Karpas-422 (cell line): ENCODE data around the gene CRISPLD2. TPM values are rescaled to one million over a fixed set of nuclear protein-coding genes. Genes with fewer than 3 reads are reported as not detected.

Experiments
- DNase-seq: peaks from one replicate; pipeline ENCODE4 v3.0.0-alpha.2; 2015
- H2AFZ ChIP-seq: fragments of 200-600 bp; sonication (generic); 2 replicates; pipeline ENCODE4 v1.6.1; 2014; ENCODE audit warnings: antibody characterized with exemption, low read length, mixed read lengths
- H3K27ac ChIP-seq: fragments of 200-600 bp; sonication (generic); 2 replicates; pipeline ENCODE4 v1.5.1; 2014; ENCODE audit warnings: mild to moderate bottlenecking, low read length, moderate library complexity
- H3K27me3 ChIP-seq: fragments of 200-600 bp; sonication (generic); 2 replicates; pipeline ENCODE4 v1.6.1; 2014; ENCODE audit warnings: low read length, mixed read lengths
- H3K36me3 ChIP-seq: fragments of 200-600 bp; sonication (generic); 2 replicates; pipeline ENCODE4 v1.6.1; 2014; ENCODE audit warnings: low read length, mixed read lengths; ENCODE audit not compliant: insufficient read depth
- H3K4me1 ChIP-seq: fragments of 200-600 bp; sonication (generic); 2 replicates; pipeline ENCODE4 v1.6.1; 2014; ENCODE audit warnings: mild to moderate bottlenecking, low read length, mixed read lengths
- H3K4me2 ChIP-seq: fragments of 200-600 bp; sonication (generic); 2 replicates; pipeline ENCODE4 v1.6.1; 2014; ENCODE audit warnings: low read length, low read depth, mild to moderate bottlenecking; ENCODE audit not compliant: poor library complexity, severe bottlenecking
- H3K4me3 ChIP-seq: fragments of 200-600 bp; sonication (generic); 2 replicates; pipeline ENCODE4 v1.5.1; 2014; ENCODE audit warnings: mild to moderate bottlenecking, antibody characterized with exemption, low read length, mixed read lengths
- H3K79me2 ChIP-seq: fragments of 200-600 bp; sonication (generic); 2 replicates; pipeline ENCODE4 v1.6.1; 2014; ENCODE audit warnings: mild to moderate bottlenecking, low read length, mixed read lengths
- H3K9ac ChIP-seq: fragments of 200-600 bp; sonication (generic); 2 replicates; pipeline ENCODE4 v1.6.0; 2014; ENCODE audit warnings: low read length
- H3K9me2 ChIP-seq: fragments of 200-600 bp; sonication (generic), shearing (Covaris generic); replicated peaks from 2 replicates; pipeline ENCODE4 v1.6.0; 2014; ENCODE audit warnings: mild to moderate bottlenecking, low read length, moderate library complexity; ENCODE audit not compliant: insufficient read depth
- H3K9me3 ChIP-seq: fragments of 300-700, 200-600 bp; sonication (generic); 2 replicates; pipeline ENCODE4 v1.6.1; 2014; ENCODE audit warnings: low read length, mixed read lengths
- H4K20me1 ChIP-seq: fragments of 200-600 bp; sonication (generic); 2 replicates; pipeline ENCODE4 v1.6.1; 2014; ENCODE audit warnings: mild to moderate bottlenecking, antibody characterized with exemption, low read length, low read depth; ENCODE audit not compliant: insufficient read depth
- total RNA-seq: library from RNA; depleted of rRNA; stranded (reverse); fragments of >200 nt; shearing (Covaris generic); gene quantifications from 2 replicates; pipeline ENCODE4 v1.2.3, GENCODE V29; 2014; ENCODE audit warnings: low replicate concordance

Gene CRISPLD2
- total RNA-seq, 1 experiment from 2014 or later, result not detected

DNA sequence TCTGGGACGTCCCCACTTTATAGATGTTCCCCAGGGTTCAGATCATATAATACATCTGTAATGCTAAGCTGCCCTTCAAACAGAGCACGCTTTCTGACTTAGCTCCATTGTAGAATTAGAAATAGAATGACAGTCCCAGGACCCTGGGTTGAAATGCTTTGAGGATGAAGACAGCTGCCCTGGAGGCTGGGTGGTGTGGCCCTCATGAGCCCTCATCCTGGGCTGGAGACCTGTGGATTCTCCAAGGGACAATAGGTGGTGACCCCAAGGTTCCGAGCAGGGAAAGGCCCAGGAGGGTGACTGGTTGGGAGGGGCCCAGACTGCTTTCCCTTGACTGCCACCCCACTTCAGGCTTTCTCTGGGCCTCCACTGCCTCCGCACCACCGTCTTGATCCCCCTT, 59.0 kb downstream of the CRISPLD2 start:
- no peaks in the 10 kb centered on the region for H3K79me2 ChIP-seq
- no peak overlapping the region for H3K4me3 ChIP-seq
- H3K9ac ChIP-seq, result no peak overlapping the region
- DNase-seq, result no peak
- no peaks in the 10 kb centered on the region for H3K36me3 ChIP-seq
- H3K4me2 ChIP-seq, result no peak overlapping the region
- H2AFZ ChIP-seq, result no peak overlapping the region
- H3K27me3 ChIP-seq, result no peaks in the 10 kb centered on the region
- no peaks in the 10 kb centered on the region for H3K9me2 ChIP-seq
- H3K27ac ChIP-seq, result no peak overlapping the region
- no peaks in the 10 kb centered on the region for H3K4me1 ChIP-seq
- H3K9me3 ChIP-seq, result no peaks in the 10 kb centered on the region
- H4K20me1 ChIP-seq, result no peaks in the 10 kb centered on the region

DNA sequence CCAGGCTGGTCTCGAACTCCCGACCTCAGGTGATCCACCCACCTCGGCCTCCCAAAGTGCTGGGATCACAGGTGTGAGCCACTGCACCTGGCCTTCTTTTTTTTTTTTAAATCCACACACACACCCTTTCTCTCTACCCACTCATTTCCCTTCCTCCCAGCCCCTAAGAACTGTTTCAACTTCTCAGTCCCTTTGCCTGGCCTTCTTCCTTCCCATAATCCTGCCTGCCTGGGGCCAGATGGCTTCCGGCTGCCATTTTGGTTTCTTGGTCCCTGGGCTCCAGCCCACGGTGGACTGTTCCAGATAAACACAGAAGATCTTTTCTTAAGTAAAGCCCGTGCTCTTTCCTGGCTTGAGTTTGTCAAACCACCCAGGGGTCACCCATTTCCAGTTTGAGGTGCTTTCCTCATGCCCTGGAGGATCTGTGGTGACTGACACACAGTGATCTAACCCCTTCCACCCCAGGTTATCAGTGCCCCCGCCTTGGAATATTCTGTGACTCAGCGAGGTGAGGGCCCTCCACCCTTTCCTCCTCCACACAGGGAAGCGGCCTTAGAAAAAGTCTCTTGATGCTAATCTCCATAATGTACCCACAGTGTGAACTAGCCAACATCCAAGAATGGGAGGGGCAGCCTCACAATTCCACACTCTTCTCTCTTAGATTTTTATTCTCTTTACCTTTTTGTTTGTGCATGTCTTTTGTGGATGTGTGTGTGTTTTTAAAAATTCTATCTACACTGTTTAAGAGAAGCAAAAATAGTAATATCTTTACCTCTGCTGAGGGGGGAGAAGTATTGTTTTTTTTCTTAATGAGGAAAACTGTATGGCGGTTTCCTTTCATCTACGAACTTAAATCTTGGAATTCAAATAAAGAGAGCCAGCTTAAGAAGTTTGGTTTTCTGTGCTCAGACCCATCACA, 60.0 kb downstream of the CRISPLD2 start:
- H2AFZ ChIP-seq, result no peak overlapping the region
- no peak overlapping the region for H3K27ac ChIP-seq

DNA sequence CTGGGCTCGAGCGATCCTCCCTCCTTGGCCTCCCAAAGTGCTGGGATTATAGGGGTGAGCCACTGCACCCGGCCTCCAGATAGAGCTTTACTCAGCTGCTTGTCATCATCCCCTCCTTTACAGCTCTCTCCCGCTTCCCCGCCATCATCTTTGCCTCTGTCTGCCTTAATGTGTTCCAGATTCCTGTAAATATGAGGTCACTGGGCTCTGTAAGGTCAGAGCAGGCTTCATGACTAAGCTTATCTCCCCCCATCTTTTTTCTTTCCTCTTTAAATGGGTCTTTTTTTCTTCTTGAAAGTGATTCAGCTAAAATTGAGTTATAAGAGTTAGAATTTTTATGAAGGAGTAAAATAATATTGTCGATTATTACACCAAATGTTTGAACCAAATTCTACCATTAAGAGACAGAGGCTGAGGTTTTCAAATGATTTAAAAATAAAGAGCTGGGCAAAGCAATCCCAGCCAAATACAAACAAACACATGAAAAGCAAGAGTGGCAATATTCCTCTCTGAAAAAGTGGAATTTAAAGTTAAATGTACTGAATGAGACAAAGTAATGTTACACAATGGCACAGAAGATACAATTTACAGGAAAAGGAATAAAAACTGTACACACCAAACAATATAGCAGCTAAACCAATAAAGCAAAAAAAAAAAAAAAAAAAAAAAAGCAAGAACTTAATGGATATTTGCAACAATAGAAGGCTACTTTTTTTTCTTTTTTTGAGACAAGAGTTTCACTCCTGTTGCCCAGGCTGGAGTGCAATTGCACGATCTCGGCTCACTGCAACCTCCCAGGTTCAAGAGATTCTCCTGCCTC, 62.1 kb downstream of the CRISPLD2 start:
- Histone ChIP-seq H2AFZ (no peak overlapping the region), H3K9me2 (no peaks in the 10 kb centered on the region), H3K4me1 (no peaks in the 10 kb centered on the region; the same call in 1 of the 2 replicates), H3K9me3 (no peaks in the 10 kb centered on the region), H3K4me3 (no peak overlapping the region), H3K9ac (no peak overlapping the region), H3K36me3 (no peaks in the 10 kb centered on the region), H3K79me2 (no peaks in the 10 kb centered on the region), H3K27me3 (no peaks in the 10 kb centered on the region), H3K4me2 (no peak overlapping the region), H3K27ac (no peak overlapping the region), H4K20me1 (no peaks in the 10 kb centered on the region)
- DNase-seq, result no peak

More for the DNA sequence above, 60.0 kb downstream of the CRISPLD2 start:
- no peaks in the 10 kb centered on the region for H4K20me1 ChIP-seq
- no peak overlapping the region for H3K9ac ChIP-seq
- no peak for DNase-seq
- no peaks in the 10 kb centered on the region for H3K9me2 ChIP-seq
- no peaks in the 10 kb centered on the region for H3K9me3 ChIP-seq
- H3K36me3 ChIP-seq, result no peaks in the 10 kb centered on the region
- no peaks in the 10 kb centered on the region for H3K79me2 ChIP-seq
- no peaks in the 10 kb centered on the region for H3K4me1 ChIP-seq
- no peak overlapping the region for H3K4me3 ChIP-seq
- no peak overlapping the region for H3K4me2 ChIP-seq
- H3K27me3 ChIP-seq, result no peaks in the 10 kb centered on the region

DNA sequence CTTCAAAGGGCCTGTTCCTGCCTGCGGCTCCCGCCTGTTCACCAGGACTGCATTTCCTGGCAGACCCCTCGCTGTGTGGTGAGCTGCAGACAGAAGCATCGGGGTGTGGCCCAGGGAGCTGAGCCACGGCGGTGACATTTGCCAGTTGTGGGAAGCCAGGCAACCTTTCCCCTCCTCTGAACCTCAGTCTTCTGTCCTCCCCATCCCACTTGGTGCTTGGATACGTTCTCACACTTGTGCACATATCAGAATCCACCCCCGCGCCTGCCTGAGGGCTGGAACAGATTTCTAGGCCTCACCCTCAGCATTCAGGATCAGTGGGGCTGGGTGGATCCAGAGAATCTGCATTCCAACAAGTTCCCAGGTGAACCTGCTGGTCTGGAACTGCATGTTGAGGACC, 63.5 kb downstream of the CRISPLD2 start:
- Histone ChIP-seq H3K27ac (no peak overlapping the region), H3K27me3 (no peaks in the 10 kb centered on the region), H3K4me1 (no peaks in the 10 kb centered on the region; the same call in 1 of the 2 replicates), H2AFZ (no peak overlapping the region), H3K79me2 (no peaks in the 10 kb centered on the region), H3K4me2 (no peak overlapping the region), H3K9ac (no peak overlapping the region), H4K20me1 (no peaks in the 10 kb centered on the region), H3K4me3 (no peak overlapping the region), H3K9me2 (no peaks in the 10 kb centered on the region), H3K9me3 (no peaks in the 10 kb centered on the region), H3K36me3 (no peaks in the 10 kb centered on the region)
- DNase-seq, result no peak

DNA sequence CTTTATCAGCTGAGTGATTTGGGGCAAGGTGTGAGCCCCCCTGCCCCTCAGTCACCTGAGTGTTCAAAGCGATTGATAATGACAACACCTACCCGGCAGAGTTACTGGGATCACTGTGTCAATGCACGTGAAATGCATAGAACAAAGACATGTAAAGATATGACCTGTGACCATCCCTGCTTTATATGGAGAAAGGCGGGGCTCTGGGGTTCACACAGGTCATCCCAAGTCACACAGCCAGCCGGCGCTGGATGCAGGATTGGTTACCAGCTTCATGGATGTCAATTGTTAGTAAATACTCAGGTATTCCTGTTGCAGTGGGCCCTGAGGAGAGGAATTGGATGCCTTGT, 64.4 kb downstream of the CRISPLD2 start:
- Histone ChIP-seq H3K27ac (no peak overlapping the region), H3K4me3 (no peak overlapping the region), H3K4me1 (no peaks in the 10 kb centered on the region; the same call in 1 of the 2 replicates), H4K20me1 (no peaks in the 10 kb centered on the region), H3K9me3 (no peaks in the 10 kb centered on the region), H3K9me2 (no peaks in the 10 kb centered on the region), H2AFZ (no peak overlapping the region), H3K36me3 (no peaks in the 10 kb centered on the region), H3K9ac (no peak overlapping the region), H3K27me3 (no peaks in the 10 kb centered on the region), H3K4me2 (no peak overlapping the region), H3K79me2 (no peaks in the 10 kb centered on the region)
- no peak for DNase-seq

DNA sequence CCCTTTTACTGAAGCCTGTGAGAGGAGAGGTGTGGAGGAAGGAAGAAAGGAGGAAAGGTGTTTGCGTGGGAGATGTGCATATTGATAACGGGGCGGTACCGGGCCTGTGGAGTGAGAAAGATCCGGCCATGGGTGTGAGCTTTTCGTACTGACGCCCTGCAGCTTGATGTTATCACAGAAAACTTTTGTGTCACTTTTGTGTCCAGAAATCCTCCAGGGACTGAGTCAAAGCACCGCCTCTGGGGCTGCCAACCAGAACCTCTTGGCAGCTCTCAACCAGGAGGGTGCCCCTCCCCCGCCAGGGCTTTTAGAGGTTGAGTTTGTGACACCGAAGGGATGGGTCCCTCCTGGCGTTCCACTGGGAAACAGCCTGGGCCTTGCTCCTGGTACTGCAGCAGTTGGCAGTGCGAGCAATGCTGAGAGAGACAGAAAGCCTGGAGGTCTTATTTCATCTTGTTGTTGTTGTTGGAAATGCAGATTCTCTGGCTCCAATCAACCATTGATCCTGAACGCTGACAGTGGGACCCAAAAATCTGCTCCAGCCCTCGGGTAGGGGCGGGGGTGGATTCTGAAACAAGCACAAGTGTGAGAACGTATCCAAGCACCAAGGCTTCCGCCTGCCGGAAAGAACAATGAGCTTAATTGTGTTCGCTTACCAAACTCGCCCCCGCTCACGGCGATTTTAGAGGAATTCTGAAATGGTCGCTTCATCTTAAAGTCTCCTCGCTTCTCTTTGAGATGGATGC, 65.0 kb downstream of the CRISPLD2 start:
- H3K9me3 ChIP-seq, result no peaks in the 10 kb centered on the region
- H3K36me3 ChIP-seq, result no peaks in the 10 kb centered on the region
- no peaks in the 10 kb centered on the region for H4K20me1 ChIP-seq
- no peaks in the 10 kb centered on the region for H3K79me2 ChIP-seq
- H3K9ac ChIP-seq, result no peak overlapping the region
- H3K27me3 ChIP-seq, result no peaks in the 10 kb centered on the region
- no peaks in the 10 kb centered on the region for H3K9me2 ChIP-seq
- DNase-seq, result no peak
- no peak overlapping the region for H3K27ac ChIP-seq
- H2AFZ ChIP-seq, result no peak overlapping the region
- no peak overlapping the region for H3K4me2 ChIP-seq
- H3K4me3 ChIP-seq, result no peak overlapping the region
- H3K4me1 ChIP-seq, result no peaks in the 10 kb centered on the region; the same call in 1 of the 2 replicates

DNA sequence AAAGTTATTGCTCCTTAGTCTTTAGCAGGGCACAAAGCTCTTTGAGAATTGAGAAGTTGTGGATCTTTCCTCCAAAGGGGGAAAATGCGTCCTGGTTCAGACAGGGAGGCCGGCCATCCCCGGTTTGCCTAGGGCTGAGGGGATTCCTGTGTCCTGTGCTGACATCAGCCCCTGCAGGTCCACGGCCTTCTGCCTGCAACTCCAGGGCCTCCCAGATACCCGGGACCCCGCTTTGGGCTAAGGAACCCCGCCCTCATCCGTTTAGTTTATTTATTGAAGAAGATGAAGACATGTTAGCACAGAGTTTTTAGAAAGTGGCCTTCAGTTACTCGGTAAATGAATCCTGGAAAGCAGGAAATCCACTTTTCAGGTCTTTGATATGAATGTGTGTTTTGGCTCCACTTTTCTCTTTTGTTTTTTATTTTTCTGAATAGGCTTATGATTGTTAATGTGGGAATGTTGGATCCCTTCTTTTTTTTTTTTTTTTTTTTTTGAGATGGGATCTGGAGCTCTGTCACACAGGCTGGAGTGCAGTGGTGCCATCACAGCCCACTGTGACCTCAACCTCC, 65.6 kb downstream of the CRISPLD2 start:
- no peaks in the 10 kb centered on the region for H3K9me3 ChIP-seq
- H3K36me3 ChIP-seq, result no peaks in the 10 kb centered on the region
- H3K79me2 ChIP-seq, result no peaks in the 10 kb centered on the region
- no peak overlapping the region for H3K27ac ChIP-seq
- H3K9me2 ChIP-seq, result no peaks in the 10 kb centered on the region
- H3K9ac ChIP-seq, result no peak overlapping the region
- H3K4me2 ChIP-seq, result no peak overlapping the region
- no peak overlapping the region for H2AFZ ChIP-seq
- no peaks in the 10 kb centered on the region; the same call in 1 of the 2 replicates for H3K4me1 ChIP-seq
- H3K4me3 ChIP-seq, result no peak overlapping the region
- H4K20me1 ChIP-seq, result no peaks in the 10 kb centered on the region
- DNase-seq, result no peak
- H3K27me3 ChIP-seq, result no peaks in the 10 kb centered on the region
